Osteocyte (in vitro differentiated cells): Measurements from ENCODE around the gene LIG1. TPM values are rescaled to one million over a fixed set of nuclear protein-coding genes. Genes with fewer than 3 reads are reported as not detected.

Experiments used
- DNase-seq: peaks from one replicate; pipeline ENCODE4 v3.0.0; 2021; ENCODE audit warnings: mixed read lengths; ENCODE audit not compliant: unreplicated experiment; ENCODE audit errors: extremely low spot score
- H3K27ac Mint-ChIP-seq: one replicate; pipeline ENCODE4 v1.8.0; 2021; ENCODE audit warnings: mild to moderate bottlenecking, mixed read lengths; ENCODE audit not compliant: unreplicated experiment
- H3K27me3 Mint-ChIP-seq: one replicate; pipeline ENCODE4 v1.8.0; 2021; ENCODE audit warnings: mixed read lengths; ENCODE audit not compliant: unreplicated experiment
- H3K36me3 Mint-ChIP-seq: one replicate; pipeline ENCODE4 v1.8.0; 2021; ENCODE audit warnings: mixed read lengths; ENCODE audit not compliant: unreplicated experiment
- H3K4me1 Mint-ChIP-seq: one replicate; pipeline ENCODE4 v1.8.0; 2021; ENCODE audit warnings: mixed read lengths; ENCODE audit not compliant: unreplicated experiment
- H3K4me3 Mint-ChIP-seq: one replicate; pipeline ENCODE4 v1.8.0; 2021; ENCODE audit warnings: mild to moderate bottlenecking, moderate library complexity, mixed read lengths; ENCODE audit not compliant: unreplicated experiment
- H3K9me3 Mint-ChIP-seq: one replicate; pipeline ENCODE4 v1.8.0; 2021; ENCODE audit warnings: mixed read lengths; ENCODE audit not compliant: unreplicated experiment
- total RNA-seq: library from RNA; stranded (reverse); gene quantifications from 2 replicates; pipeline ENCODE4 v1.2.1, GENCODE V29; 2021
- TF ChIP-seq, protein P1 (sequence below): fragments of 200-600 bp; sonication (generic); IDR thresholded peaks from 2 replicates; pipeline ENCODE4 v1.5.0; 2021; ENCODE audit warnings: antibody characterized with exemption, mild to moderate bottlenecking, moderate library complexity

Gene LIG1
- total RNA-seq, 1 donor from 2014 or later, result 23.0 TPM

DNA sequence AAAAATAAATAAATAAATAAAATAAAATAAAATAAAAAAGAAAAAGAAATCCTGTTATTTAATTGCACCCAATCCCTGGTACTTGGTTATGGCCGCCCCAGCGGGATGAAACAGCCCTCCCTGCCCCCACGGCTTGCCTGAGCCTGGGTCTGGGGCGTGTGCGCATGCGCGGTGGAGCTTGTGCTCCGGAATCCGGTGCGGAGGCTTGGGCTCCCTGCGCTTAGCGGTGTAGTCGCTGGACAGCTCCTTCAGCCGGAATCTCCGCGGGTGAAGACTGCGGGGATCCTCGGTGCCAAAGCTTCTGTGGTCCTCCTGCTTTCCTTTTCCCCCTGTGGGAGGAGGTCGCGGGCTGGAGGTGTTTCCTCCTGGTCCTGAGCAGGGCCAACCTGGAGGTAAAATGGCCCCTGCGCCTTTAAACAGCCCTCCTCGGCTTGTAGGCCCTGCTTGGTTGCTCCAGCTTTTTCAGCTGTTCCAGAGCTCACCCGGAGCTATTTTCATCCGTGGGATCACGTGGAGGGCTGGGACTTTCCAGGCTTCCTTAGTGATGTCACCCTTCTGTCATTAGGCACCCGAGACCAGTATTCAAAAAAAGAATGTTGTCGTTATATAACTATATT lies 59.7 kb downstream of the LIG1 start, which contains the start of gene PLA2G4C:
Gene PLA2G4C (minus strand): TSS at position 468 of the 617 bp plus-strand sequence. CDS start 4,288 bp downstream, outside the sequence.
- TF ChIP-seq, protein P1, sequence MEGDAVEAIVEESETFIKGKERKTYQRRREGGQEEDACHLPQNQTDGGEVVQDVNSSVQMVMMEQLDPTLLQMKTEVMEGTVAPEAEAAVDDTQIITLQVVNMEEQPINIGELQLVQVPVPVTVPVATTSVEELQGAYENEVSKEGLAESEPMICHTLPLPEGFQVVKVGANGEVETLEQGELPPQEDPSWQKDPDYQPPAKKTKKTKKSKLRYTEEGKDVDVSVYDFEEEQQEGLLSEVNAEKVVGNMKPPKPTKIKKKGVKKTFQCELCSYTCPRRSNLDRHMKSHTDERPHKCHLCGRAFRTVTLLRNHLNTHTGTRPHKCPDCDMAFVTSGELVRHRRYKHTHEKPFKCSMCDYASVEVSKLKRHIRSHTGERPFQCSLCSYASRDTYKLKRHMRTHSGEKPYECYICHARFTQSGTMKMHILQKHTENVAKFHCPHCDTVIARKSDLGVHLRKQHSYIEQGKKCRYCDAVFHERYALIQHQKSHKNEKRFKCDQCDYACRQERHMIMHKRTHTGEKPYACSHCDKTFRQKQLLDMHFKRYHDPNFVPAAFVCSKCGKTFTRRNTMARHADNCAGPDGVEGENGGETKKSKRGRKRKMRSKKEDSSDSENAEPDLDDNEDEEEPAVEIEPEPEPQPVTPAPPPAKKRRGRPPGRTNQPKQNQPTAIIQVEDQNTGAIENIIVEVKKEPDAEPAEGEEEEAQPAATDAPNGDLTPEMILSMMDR, result no peak
- Mint-ChIP-seq H3K36me3 (no peaks in the 10 kb centered on the region), H3K27ac (peak within 1 kb of the TSS; percentile 96), H3K27me3 (no peaks in the 10 kb centered on the region), H3K4me1 (peaks cover 15% of the 10 kb centered on the region), H3K4me3 (peak within 1 kb of the TSS; percentile 73), H3K9me3 (no peaks in the 10 kb centered on the region)
- peak; percentile 96 for DNase-seq

DNA sequence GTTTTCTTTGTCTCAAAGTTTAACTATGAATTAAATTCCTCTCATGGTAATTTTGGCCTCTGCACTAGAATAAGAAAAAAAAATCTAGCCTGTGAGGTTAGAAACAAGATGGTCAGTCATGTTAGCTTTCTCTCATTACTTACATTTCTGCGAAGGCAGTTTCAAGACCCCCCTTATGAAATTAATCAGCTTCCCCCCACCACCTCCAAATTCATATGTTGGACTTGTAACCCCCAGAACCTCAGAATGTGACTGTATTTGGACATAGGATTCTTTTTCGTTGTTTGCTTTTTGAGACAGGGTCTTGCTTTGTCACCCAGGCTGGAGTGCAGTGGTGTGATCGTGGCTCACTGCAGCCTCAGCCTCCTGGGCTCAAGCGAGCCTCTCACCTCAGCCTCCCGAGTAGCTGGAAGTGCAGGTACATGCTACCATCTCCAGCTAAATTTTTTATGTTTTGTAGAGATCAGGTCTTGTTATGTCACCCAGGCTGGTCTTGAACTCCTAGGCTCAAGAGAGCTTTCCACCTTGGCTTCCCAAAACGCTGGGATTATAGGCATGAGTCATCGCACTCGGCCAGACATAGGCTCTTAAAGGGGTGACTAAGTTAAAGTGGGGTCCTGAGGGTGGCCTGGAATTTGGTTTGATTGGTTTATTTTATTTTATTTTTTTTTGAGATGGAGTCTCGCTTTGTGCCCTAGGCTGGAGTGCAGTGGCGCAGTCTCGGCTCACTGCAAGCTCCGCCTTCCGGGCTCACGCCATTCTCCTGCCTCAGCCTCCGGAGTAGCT lies 61.0 kb downstream of the LIG1 start:
- H3K9me3 Mint-ChIP-seq, result no peaks in the 10 kb centered on the region
- no peak overlapping the region for H3K27ac Mint-ChIP-seq
- peaks cover 15% of the 10 kb centered on the region for H3K4me1 Mint-ChIP-seq
- TF ChIP-seq, protein P1, result no peak
- H3K27me3 Mint-ChIP-seq, result no peaks in the 10 kb centered on the region
- H3K4me3 Mint-ChIP-seq, result no peak overlapping the region
- H3K36me3 Mint-ChIP-seq, result no peaks in the 10 kb centered on the region
- DNase-seq, result no peak

DNA sequence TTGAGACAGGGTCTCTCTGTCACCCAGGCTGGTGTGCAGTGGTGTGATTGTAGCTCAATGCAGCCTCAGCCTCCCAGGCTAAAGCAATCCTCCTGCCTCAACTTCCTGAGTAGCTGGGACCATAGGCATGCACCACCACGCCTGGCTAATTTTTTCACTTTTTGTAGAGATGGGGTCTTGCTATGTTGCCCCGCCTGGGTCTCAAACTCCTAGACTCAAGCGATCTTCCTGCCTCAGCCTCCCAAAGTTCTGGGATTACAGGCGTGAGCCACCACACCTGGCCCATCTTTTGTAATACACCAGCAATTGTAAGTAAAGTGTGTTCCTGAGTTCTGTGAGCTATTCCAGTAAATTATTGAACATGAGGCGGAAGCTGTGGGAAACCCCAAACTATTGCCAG lies 66.2 kb downstream of the LIG1 start:
- no peaks in the 10 kb centered on the region for H3K27me3 Mint-ChIP-seq
- no peak for DNase-seq
- H3K36me3 Mint-ChIP-seq, result no peaks in the 10 kb centered on the region
- TF ChIP-seq, protein P1, result no peak
- peaks cover 8% of the 10 kb centered on the region for H3K4me1 Mint-ChIP-seq
- no peak overlapping the region for H3K27ac Mint-ChIP-seq
- no peaks in the 10 kb centered on the region for H3K9me3 Mint-ChIP-seq
- H3K4me3 Mint-ChIP-seq, result no peak overlapping the region

DNA sequence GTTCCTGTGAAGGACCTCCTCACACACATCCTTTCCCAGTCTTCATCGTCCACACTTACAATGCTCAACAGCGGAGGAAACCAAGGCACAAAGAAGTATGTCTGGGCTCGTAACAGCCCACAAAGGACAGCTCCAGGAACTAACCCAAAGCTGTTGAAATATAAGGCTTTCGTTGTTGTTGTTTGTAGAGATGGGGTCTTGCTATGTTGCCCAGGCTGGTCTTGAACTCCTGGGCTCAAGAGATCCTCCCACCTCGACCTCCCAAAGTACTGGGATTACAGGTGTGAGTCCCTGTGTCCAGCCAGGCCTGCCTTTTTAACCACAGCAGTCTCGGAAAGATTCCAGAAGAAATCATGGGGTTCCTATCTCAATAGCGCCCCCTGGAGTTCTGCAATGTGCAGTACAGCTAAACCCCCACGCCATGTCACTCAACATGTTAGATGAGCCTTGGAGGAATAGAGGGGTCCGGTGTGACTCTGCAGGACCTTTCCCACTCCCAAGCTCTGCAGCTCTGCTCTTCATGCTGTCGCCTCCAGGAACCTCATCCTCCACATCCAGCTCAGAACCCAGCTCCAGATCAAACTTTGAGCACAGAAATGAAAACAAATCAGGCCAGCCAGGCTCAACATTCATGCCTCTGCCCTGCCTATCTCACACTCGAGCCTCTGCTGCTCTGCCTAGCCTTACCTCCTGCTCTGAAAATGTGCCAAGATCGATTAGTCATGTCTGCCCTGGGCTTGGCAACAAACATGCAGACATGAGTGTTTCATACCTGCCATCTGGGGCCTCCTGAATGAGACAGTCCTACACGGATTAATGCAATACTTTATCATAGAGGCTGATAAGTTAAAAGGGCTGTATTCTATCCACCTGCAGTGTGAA lies 67.0 kb downstream of the LIG1 start:
- no peak for DNase-seq
- H3K4me3 Mint-ChIP-seq, result no peak overlapping the region
- no peak overlapping the region for H3K27ac Mint-ChIP-seq
- TF ChIP-seq, protein P1, result peak; percentile 64
- no peaks in the 10 kb centered on the region for H3K36me3 Mint-ChIP-seq
- no peaks in the 10 kb centered on the region for H3K27me3 Mint-ChIP-seq
- H3K9me3 Mint-ChIP-seq, result no peaks in the 10 kb centered on the region
- H3K4me1 Mint-ChIP-seq, result peaks cover 7% of the 10 kb centered on the region
